Inflammatory macrophage treated with lipopolysaccharide for 1 hour (primary cell): ENCODE results near the gene ATG101.
A peak's percentile ranks its signal among the peaks of the same experiment; 100 is the strongest.
"Not testable (repeated sequence)": the region's sequence is repeated elsewhere in the genome, so short reads cannot be mapped to it uniquely, and the experiment has no call there.

Experiments
- DNase-seq, 2 donors: peaks; one replicate each; pipeline ENCODE4 v3.0.0-alpha.2; 2020 to 2022

Gene ATG101

DNA sequence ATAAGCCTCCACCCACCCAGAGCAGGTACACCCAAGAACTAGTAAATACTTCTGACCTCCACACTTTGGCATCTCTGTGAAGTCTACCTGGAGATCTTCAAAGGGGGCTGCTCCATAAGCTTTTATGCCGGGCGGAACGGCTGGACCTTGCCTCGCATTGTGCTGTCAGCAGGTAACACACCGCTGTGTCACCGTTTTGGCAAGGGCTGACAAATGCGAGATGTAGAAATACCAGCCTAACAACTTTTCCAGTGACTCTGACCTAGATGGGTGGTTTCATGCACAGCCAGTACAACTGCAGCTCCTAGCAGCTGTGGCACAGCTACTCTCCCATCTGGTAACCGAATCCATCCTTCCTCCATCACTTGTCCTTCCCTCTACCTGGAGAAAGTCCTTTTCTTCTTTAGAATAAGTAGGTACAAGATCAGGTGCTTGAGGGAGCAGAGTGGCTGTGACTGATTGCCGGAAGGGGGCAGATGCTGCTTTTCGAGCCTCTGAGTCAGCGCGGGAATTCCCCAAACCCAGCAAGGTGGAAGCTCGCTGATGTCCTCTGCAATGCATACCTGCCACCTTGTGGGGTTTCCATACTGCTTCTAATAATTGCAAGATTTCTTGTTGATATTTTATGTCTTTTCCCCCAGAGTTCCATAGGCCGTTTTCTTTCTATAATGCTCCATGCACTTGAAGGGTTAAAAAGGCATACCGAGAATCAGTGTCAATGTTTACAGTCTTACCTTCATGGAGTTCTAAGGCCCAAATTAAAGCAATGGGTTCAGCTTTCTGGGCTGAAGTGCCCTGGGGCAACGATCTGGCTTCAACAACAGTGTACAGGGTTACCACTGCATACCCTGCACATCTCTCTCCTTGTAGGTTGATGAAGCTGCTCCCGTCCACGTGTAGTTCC is 46.7 kb downstream of the ATG101 start:
- not testable (repeated sequence) for DNase-seq

DNA sequence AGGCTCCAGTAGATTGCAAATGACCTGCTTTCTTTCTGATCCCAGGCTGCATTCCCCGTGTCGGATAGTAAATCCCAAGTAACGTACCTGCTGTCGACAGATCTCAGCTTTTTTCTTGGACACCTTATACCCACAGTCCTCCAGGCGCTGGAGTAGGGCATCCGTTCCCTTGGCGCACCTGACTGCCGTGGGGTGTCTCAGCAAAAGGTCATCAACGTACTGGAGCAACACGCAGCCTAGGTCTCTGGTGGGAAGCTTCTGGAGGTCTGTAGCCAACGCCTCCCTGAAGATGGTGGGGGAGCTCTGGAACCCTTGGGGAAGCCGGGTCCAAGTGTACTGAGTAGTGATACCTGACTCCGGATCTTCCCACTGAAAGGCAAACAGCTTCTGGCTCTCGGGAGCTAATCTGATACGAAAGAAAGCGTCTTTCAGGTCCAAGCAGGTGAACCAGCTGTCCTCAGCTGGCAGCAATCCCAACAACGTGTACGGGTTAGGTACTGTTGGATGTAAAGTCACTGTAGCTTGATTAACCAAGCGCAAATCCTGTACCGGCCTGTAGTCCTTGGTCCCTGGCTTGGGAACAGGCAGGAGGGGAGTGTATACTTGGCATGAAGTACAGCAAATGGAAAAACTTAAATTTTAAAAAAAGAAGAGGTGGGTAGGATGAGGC is 48.2 kb downstream of the ATG101 start:
- DNase-seq, result not testable (repeated sequence)

DNA sequence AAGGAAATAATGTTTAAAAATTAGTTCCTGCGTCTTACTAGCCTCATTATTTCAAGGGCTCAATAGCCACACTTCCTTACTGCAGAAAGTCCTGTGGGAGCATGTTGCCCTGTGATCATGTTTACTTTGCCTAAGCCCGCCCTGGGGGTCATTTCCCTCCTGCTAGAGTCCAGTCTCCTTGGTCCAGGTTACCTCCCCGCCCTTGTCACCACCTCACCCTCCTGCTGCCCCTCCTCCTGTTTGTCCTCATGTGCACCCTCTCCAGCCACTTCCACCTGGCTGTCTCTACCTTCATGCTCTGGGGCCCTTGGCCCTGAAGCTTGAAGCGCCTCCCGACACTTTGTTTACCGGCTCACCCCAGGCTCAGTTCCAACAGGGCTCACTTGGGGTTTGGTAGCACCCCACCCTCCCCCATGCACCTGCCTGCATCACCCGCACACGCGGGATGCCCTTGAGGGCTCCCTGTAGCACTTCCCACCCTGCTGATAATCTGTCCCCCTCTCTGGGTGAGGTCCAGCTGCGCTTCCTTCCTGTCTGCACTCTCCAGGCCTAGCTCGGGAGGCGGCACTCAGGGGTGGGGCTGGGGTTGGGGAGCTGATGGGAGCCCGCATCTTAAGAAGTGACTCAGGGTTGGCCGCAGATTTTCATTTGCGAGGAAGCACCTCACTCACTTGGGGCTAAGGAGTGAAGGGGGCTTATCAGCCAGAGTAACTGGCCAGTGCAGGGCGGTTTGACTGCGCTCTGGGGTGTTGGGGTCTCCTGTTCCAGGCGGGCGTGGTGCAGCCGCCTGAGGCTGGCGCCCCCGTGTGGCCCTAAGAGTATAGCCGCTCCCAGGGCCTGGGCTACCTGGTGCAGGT is 49.8 kb downstream of the ATG101 start:
- DNase-seq, result no peak

DNA sequence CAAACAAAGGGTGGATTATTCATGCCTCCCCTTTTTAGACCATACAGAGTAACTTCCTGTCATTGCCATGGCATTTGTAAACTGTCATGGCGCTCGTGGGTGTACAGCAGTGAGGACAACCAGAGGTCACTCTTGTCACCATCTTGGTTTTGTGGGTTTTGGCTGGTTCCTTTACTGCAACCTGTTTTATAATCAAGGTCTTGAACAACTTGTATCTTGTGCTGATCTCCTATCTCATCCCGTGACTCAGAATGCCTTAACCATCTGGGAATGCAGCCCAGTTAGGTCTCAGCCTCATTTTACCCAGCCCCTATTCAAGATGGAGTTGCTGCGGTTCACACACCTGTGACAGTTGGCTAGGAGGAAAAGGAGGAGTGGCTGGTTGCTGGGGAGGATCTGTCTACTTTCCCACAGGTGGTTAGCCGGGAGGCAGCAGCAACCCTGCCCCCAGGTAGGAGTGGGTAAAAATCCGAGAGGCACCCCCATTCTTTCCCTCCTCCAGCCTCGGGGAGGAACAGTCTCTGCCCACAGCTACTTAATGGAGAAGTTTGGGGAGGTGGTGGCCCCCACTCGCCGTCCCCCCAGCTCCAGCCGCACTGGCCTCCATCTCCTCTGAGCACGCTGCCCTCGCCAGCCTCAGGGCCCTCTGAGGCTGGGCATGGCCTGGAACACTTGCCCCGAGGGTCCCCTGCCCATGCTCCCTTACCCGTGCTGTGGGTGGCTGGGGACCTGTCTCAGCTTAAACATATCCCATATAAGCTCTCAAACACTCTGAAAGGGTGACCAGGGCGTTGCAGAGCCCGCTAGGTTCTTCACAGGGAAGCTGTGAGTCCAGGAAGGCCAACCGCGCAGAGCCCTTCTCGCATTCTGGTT is 51.4 kb downstream of the ATG101 start:
- DNase-seq, result peak in 1 of 2 donors; percentile 20

DNA sequence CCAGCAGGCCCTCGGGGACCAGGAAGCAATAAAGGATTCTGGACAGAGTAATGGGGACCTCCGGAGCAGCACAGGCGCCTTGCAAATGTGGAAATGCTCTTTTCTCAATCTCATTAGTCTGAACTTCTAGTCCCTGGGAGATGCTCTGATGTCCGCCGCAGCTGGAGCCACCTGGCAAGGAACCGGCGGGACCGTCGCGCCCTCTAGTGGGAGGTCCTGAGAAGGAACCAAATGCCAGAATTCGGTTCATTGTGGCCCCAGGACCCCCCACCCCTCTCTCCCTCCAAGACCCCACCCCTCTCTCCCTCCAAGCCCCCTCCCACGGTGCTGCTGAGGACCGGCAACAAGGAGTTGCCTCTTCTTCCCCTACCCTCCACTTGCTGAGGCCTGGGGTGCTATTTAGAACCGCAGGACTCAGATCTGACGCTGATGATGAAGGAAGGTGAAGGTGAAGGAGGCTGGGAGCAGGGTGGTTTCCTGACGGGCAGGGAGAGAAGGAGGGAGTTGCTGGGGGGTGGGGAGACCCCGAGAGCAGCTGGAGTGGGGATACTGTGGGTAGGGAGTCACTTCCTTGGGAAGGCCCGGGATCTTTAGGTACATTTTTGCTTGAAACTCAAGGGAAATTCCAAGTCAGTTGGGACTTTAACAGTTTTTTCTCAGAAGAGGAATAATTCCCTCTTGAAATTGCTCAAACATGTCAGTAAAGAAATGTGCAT is 52.2 kb downstream of the ATG101 start:
- DNase-seq, result peak; percentile 27 to 59

DNA sequence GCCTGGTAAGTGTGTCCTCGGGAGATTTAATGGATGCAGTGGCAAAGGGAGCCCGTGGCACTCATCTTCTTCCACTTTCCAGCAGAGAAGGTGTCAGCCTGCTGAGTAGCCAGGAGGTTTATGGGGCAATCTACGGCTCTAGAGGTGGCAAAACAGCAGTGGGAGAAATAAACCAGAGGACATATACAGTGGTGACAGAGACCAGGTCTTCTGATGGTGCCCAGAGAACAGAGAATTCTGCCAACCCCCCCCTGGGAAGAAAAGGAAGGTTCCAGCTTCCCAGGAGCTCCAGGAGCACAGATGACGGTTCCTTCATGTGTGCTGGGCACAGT is 52.7 kb downstream of the ATG101 start:
- no peak for DNase-seq

DNA sequence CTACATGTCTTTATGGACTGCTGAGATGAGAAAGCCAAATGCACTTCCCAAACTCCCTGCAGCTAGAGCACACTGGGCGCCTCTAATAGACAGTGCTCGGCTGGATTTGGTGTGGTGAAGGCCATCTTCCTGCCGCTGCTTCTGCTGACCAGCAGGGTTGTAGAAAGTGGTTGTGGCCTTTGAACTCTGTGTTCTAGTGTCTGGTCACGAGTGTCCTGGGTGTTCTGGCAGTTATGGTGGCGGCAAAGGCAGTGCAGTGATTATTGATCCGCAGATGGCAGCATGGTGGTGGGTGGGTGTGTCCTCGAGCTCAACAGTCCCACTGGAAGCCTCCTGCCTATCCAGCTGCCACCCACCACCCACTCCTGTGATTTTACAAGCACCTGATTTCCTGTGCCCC is 53.1 kb downstream of the ATG101 start:
- no peak for DNase-seq

DNA sequence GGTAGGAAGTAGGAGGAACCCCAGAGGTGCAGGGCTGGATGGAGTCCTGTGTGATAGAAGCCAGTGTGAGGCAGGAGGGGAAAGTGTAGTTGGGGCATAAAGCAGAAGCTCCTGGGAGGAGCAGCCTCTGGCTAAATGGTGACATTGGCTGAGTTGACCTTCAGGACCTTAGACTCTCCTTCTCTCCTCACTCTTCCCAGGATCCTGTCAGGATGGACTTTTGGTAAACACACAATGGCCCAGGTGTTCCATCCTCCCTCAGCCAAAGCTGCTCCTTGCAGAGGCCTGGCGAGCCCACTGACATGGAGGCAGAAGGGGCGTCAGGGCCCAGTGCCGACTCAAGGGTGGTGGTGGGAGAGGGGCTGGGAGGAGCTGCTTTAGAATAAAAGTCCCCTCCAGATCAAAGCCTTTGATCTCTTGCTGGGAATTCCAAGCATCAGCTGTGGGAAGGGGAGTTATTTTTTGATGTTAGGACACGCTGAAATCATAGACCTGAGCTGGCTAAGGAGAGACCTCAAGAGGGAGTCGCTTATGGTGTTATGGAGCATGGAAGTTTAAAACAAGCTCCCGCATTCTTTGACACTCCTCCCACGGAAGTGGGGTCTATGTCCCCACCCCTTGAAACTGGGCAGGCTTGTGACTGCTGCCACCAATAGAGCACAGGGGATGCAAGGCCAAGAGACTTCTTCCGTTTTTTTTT is 53.9 kb downstream of the ATG101 start:
- DNase-seq, result no peak

DNA sequence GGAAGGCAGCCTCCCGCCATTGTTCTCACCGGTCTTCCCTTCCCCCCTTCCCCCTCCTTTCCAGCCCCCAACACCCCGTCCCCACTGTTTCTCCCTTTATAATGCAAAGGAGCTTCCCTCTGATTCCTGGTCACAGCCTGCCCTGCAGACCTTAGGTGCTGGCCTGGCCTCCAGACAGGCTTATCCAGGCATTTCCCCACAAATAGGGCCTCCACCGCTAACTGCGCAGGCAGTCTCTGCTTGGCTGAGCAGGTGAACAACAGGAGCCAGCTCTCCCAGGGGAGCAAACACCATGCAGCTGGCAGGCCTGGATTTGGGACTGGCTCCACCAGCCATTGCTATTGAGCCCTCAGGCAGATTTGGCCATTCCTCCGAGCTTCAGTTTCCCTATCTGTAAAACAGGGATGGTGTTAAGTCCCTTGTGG is 55.7 kb downstream of the ATG101 start:
- DNase-seq, result no peak

DNA sequence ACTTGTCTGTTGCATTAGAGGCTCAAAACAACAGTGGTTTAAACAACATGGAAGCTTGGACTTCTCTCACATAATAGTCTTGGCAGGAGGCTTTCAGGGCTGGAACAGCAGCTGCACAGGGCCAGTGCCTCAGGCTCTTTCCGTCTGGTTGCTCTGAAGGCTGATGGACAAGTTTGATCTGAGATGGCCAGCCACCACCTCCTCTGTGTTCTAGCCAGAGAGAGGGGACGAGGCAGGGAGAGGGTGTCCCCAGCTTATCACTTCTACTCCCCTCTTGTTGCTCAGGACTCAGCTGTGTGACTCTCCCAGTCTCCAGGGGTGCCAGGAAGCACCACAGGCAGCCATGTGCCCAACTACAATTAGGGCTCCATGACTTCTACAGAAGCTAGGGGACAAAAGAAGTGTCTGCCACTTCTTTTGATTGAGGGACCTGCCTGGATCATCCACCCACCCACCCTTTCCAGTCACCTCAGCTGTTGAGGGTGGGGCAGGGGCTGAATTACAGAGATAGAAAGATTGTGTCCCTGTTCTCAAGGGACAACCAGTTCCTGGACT is 56.3 kb downstream of the ATG101 start:
- no peak for DNase-seq
